Endodermal cell (in vitro differentiated cells): ENCODE results near the gene HERPUD1. TPM values are rescaled to one million over a fixed set of nuclear protein-coding genes. Genes with fewer than 3 reads are reported as not detected.

Source experiments
- DNase-seq: peaks from one replicate; pipeline ENCODE4 v3.0.0-alpha.2; 2017
- H3K27ac ChIP-seq: 2 replicates; pipeline ENCODE4 v1.5.1; 2013; ENCODE audit warnings: mild to moderate bottlenecking, low read depth, low read length, moderate library complexity
- H3K27me3 ChIP-seq: 2 replicates; pipeline ENCODE4 v1.6.1; 2013; ENCODE audit warnings: mild to moderate bottlenecking, low read length, moderate library complexity; ENCODE audit not compliant: insufficient read depth, control insufficient read depth, poor library complexity, severe bottlenecking
- H3K36me3 ChIP-seq: 2 replicates; pipeline ENCODE4 v1.7.0; 2013; ENCODE audit warnings: mild to moderate bottlenecking, low read length, moderate library complexity; ENCODE audit not compliant: control insufficient read depth, insufficient read depth
- H3K4me1 ChIP-seq: one replicate; pipeline ENCODE4 v1.7.0; 2013; ENCODE audit warnings: low read length; ENCODE audit not compliant: control insufficient read depth, insufficient read depth
- H3K4me3 ChIP-seq: 2 replicates; pipeline ENCODE4 v1.5.1; 2013; ENCODE audit warnings: mild to moderate bottlenecking, low read length, moderate library complexity
- H3K9ac ChIP-seq: 2 replicates; pipeline ENCODE4 v1.6.1; 2013; ENCODE audit warnings: mild to moderate bottlenecking, low read length, moderate library complexity; ENCODE audit not compliant: poor library complexity, severe bottlenecking; ENCODE audit errors: extremely low read depth
- H3K9me3 ChIP-seq: 2 replicates; pipeline ENCODE4 v1.6.1; 2013; ENCODE audit warnings: mild to moderate bottlenecking, low read length, moderate library complexity; ENCODE audit not compliant: control insufficient read depth
- H3K27ac Mint-ChIP-seq: 2 replicates; pipeline ENCODE4 v1.8.0; 2020; ENCODE audit warnings: mixed read lengths
- H3K27me3 Mint-ChIP-seq: 2 replicates; pipeline ENCODE4 v1.8.0; 2021; ENCODE audit warnings: mild to moderate bottlenecking, mixed read lengths; ENCODE audit not compliant: insufficient read depth
- H3K36me3 Mint-ChIP-seq: 2 replicates; pipeline ENCODE4 v1.8.0; 2020; ENCODE audit warnings: low read depth, mixed read lengths
- H3K4me1 Mint-ChIP-seq: 2 replicates; pipeline ENCODE4 v1.8.0; 2020; ENCODE audit warnings: mixed read lengths
- H3K4me3 Mint-ChIP-seq: 2 replicates; pipeline ENCODE4 v1.8.0; 2020; ENCODE audit warnings: mild to moderate bottlenecking, moderate library complexity, mixed read lengths
- H3K9me3 Mint-ChIP-seq: 2 replicates; pipeline ENCODE4 v1.8.0; 2020; ENCODE audit warnings: mild to moderate bottlenecking, mixed read lengths
- CTCF ChIP-seq: fragments of 200-600 bp; sonication (generic); conservative IDR thresholded peaks from 2 replicates; pipeline ENCODE4 v1.5.0; 2021; ENCODE audit warnings: antibody characterized with exemption, mild to moderate bottlenecking
- WGBS, 2 experiments: methylation state at CpG; one replicate each; pipeline versions ENCODE4 v1.1.5 to v1.1.7; 2013; ENCODE audit warnings: missing lambda C conversion rate in 2 of 2, mixed read lengths in 1 of 2; ENCODE audit not compliant: insufficient coverage in 1 of 2, insufficient read length in 1 of 2; 5-methylcytosine and 5-hydroxymethylcytosine counted together
- total RNA-seq, 2 donors: library from RNA; stranded (reverse); fragmentation: NEBNext Ultra II Directional in 1 of 2; extraction: Animal tissue kit (Norgen Biotek cat#: 25700) in 1 of 2; gene quantifications; 2 replicates in 1 of 2; 3 replicates in 1 of 2; pipeline ENCODE4 v1.2.1, GENCODE V29; 2021

HERPUD1 gene
- total RNA-seq, 2 donors from 2014 or later, result 21.5 to 40.6 TPM

GRCh38 chr16:56982695-56983094 is 50.8 kb downstream of the HERPUD1 start:
- H3K27ac Mint-ChIP-seq, result no peak overlapping the region
- WGBS, 2 experiments, result 67 to 81% methylated on average over 1 to 2 of the region's 2 CpGs
- Histone ChIP-seq H3K4me3 (no peak overlapping the region), H3K4me1 (no peaks in the 10 kb centered on the region), H3K9me3 (no peaks in the 10 kb centered on the region), H3K27me3 (peaks cover 5% of the 10 kb centered on the region), H3K36me3 (no peaks in the 10 kb centered on the region), H3K9ac (no peak overlapping the region), H3K27ac (no peak overlapping the region)
- peaks cover 15% of the 10 kb centered on the region for H3K27me3 Mint-ChIP-seq
- no peak for TF ChIP-seq CTCF
- H3K4me3 Mint-ChIP-seq, result no peak overlapping the region
- DNase-seq, result no peak
- H3K9me3 Mint-ChIP-seq, result no peaks in the 10 kb centered on the region
- peaks cover 6% of the 10 kb centered on the region for H3K4me1 Mint-ChIP-seq
- H3K36me3 Mint-ChIP-seq, result no peaks in the 10 kb centered on the region

GRCh38 chr16:56983211-56983751 is 51.3 kb downstream of the HERPUD1 start:
- peak; percentile 52 for DNase-seq
- Mint-ChIP-seq H3K27me3 (peaks cover 21% of the 10 kb centered on the region), H3K9me3 (no peaks in the 10 kb centered on the region), H3K4me1 (peaks cover 6% of the 10 kb centered on the region), H3K36me3 (no peaks in the 10 kb centered on the region), H3K4me3 (no peak overlapping the region), H3K27ac (no peak overlapping the region)
- Histone ChIP-seq H3K9me3 (no peaks in the 10 kb centered on the region), H3K9ac (no peak overlapping the region), H3K4me3 (no peak overlapping the region), H3K4me1 (no peaks in the 10 kb centered on the region), H3K27me3 (peaks cover 11% of the 10 kb centered on the region), H3K27ac (no peak overlapping the region), H3K36me3 (no peaks in the 10 kb centered on the region)
- 75 to 79% methylated on average over 5 to 9 of the region's 9 CpGs for WGBS, 2 experiments
- no peak for TF ChIP-seq CTCF

GRCh38 chr16:56984639-56985038 is 52.7 kb downstream of the HERPUD1 start:
- peaks cover 34% of the 10 kb centered on the region for H3K27me3 Mint-ChIP-seq
- no peak for TF ChIP-seq CTCF
- H3K9me3 ChIP-seq, result no peaks in the 10 kb centered on the region
- H3K4me1 Mint-ChIP-seq, result peaks cover 6% of the 10 kb centered on the region
- H3K27me3 ChIP-seq, result peaks cover 24% of the 10 kb centered on the region
- H3K4me3 ChIP-seq, result no peak overlapping the region
- no peaks in the 10 kb centered on the region for H3K4me1 ChIP-seq
- no peak overlapping the region for H3K27ac ChIP-seq
- H3K9ac ChIP-seq, result no peak overlapping the region
- no peak overlapping the region for H3K27ac Mint-ChIP-seq
- no peak for DNase-seq
- no peaks in the 10 kb centered on the region for H3K36me3 Mint-ChIP-seq
- no peaks in the 10 kb centered on the region for H3K9me3 Mint-ChIP-seq
- WGBS, 2 experiments, result 88 to 92% methylated on average over 4 to 6 of the region's 6 CpGs
- H3K36me3 ChIP-seq, result no peaks in the 10 kb centered on the region
- H3K4me3 Mint-ChIP-seq, result no peak overlapping the region
